Measurements from ENCODE around the gene SERPINB1. TPM values are rescaled to one million over a fixed set of nuclear protein-coding genes. Genes with fewer than 3 reads are reported as not detected.
"Not testable (repeated sequence)": the region's sequence is repeated elsewhere in the genome, so short reads cannot be mapped to it uniquely, and the experiment has no call there.

The SERPINB1 gene
- polyA plus RNA-seq, 3 donors = 17.6 to 25.5 (median 20.8) TPM

DNA sequence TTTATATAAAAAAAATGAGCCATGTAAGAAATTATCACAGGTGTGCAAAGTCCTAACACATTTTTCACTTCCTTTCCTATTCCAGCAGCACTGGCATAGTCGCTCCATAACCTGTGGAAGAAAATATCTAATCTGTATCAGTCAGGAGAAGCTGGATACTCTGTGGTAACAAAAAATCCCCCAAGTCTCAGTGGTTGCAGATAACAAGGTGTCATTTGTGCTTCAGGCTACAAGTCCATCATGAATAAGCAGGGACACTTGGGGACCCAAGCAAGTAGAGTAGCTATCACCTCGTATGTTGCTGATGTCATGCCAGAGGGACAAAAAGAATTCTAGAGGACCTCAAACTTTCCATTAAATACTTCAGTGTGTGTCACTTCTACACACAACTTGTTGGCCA is 30.3 kb upstream of the SERPINB1 start:
- DNase-seq (ENCODE audit: extremely low read depth in 1 of 11, low read depth in 9 of 11, low spot score in 4 of 11) = no peak

DNA sequence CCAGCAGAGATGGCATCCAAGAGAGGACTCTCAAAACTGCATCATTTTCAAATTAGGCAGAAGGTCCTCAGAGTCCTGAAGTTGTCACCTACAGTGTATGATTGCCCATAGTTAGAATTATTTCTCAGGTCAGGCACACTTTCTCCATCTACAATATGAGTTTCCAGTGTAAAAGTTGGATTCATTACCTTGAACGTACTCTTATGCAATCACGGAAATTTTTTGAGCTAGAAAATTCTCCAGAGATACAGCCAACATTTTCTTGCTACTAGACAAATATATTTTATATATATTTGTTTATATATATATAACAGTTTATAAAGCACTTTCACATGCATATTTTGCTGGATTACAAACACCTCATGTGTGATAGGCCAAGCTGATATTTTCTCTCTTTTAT is 29.4 kb upstream of the SERPINB1 start:
- DNase-seq (ENCODE audit: extremely low read depth in 1 of 11, low read depth in 9 of 11, low spot score in 4 of 11) = no peak

DNA sequence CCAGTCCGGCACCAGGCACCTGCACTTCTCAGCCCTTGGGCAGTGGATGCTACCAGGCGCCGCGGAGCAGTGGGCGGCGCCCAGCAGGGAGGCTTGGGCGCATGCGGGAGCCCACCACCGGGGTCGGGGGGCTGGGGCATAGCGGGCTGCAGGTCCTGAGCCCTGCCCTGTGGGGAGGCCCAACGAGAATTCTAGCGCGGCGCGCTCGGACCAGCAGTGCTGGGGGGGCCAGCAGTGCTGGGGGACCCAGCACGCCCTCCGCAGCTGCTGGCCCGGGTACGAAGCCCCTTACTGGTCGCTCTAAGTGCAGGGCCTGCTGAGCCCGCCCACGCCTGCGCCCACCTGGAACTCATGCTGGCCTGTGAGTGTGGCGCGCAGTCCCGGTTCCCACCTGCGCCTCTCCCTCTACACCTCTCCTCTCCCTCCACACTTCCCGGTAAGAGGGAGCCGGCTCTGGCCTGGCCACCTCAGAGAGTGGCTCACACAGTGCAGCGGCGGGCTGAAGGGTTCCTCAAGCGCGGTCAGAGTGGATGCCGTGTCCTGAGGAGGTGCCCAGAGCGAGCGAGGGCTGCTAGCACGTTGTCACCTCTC is 28.5 kb upstream of the SERPINB1 start:
- no peak for DNase-seq (ENCODE audit: extremely low read depth in 1 of 11, low read depth in 9 of 11, low spot score in 4 of 11)

DNA sequence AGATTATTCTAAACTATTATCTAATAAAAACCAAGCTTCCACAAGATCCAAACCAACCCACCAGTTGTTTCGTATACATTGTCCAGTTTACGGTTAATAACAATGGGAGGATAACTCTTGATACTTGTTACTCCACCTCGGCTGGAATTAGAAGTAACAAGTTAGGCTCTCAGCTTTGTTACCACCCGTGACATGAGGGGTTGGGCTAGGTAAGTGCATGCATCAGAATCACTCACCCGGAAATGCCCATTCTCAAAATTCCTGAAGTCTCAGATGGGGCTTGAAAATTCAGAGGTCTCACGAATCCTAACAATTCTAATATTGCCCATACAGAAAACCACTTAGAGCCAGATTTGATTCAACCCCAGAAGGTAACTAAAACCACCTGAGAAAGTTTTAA is 27.0 kb upstream of the SERPINB1 start:
- no peak for DNase-seq (ENCODE audit: extremely low read depth in 1 of 11, low read depth in 9 of 11, low spot score in 4 of 11)

DNA sequence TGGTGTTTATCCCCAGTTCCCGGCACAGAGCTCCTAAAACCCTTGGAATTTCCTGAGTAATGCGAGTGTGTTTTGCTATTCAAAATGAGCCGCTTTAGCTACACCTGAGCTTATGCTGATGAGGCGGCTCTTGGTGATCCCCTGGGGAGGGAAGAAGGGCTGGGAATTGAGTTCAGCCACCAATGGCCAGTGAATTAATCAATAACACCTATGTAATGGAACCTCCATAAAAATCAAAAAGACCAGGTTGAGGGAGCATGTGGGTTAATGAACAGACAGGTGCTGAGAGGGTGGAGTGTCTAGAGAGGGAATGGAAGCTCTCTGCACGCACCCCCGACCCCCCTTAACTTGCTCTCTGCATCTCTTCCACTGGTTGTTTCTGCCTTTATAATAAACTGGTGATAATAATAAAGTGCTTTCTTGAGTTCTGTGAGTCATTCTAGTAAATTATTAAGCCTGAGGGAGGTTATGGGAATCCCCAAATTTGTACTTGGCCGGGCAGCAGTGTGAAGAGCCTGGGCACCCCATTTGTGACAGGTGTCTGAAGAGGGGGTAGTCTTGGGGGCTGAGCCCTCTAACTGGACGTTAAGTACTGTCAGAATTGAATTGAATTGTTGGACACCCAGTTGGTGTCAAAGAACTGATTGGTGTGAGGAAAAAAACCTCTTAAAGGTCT is 24.6 kb upstream of the SERPINB1 start:
- DNase-seq (ENCODE audit: extremely low read depth in 1 of 11, low read depth in 9 of 11, low spot score in 4 of 11) = no peak

DNA sequence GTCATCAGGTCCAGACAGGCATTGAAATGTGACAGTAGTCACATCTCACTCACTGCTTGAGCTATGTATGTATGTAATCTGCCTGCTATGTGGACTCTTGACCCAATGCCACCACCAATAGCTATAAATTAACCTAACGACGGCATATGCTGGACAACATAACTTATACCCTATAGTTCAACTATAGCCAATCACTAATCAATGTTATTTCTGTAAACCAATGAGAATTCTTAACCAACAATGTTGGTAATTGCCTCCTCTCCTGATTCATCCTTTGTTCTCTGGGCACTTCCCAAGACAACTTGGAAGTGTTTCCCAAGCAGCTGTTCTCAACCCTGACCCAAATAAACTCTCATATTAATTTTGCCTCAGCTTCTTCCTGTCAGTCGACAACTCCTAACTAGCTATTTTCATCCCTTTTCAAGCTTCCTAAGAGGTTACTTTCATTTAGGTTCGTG is 24.1 kb upstream of the SERPINB1 start:
- no peak for DNase-seq (ENCODE audit: extremely low read depth in 1 of 11, low read depth in 9 of 11, low spot score in 4 of 11)

DNA sequence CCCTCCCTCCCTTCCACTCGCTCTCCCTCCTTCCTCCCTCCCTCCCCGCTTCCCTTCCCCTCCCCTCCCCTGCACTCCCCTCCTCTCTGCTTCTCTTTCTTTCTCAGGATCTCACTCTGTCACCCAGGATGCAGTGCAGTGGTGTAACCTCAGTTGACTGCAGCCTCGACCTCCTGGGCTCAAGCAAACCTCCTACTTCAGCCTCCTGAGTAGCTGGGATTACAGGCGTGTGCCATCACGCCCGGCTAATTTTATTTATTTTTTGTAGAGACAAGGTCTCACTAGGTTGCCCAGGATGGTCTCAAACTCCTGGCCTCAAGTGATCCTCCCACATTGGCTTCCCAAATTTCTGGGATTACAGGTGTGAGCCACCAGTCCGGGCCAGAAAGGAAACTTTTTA is 23.6 kb upstream of the SERPINB1 start:
- no peak for DNase-seq (ENCODE audit: extremely low read depth in 1 of 11, low read depth in 9 of 11, low spot score in 4 of 11)

DNA sequence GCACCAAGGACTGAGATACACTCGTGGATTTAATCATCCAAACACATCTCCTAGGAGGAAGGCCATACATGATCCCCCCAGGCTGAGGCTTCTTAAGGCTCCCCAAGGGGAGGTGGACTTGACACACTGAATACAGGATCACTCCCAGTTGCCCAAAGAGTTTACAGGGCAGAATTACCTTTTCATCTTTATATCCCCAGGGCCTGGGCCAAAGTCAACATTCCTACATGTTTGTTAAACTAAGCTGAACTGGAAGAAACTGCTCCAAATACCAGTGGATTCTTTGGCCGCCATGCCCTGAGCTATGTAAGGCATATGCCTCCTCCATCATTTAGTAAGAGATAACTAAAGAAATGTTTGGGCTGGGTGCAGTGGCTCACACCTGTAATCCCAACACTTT is 22.2 kb upstream of the SERPINB1 start:
- DNase-seq (ENCODE audit: extremely low read depth in 1 of 11, low read depth in 9 of 11, low spot score in 4 of 11) = no peak

DNA sequence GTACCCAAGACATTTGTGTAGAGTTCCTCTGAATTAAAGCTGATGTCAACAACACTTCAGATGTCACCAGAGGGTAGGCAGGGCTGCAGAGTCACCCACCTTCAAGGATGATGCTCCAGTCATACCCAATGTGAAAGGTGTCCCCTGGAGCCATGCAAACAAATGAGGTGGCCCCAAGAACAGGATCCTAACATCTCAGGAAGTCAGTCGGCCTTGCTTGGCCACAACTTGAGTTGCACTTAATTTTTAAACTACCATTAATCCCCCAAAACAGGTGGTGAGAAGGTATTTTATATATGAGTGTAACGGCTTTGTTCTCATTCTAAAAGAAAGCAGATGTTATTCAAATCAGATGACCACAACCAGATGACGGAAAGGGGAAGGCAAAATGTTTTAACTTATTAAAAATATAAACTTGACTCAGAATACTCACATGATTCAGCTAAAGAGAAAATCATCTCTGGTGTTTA is 21.1 kb upstream of the SERPINB1 start:
- DNase-seq (ENCODE audit: extremely low read depth in 1 of 11, low read depth in 9 of 11, low spot score in 4 of 11) = no peak

DNA sequence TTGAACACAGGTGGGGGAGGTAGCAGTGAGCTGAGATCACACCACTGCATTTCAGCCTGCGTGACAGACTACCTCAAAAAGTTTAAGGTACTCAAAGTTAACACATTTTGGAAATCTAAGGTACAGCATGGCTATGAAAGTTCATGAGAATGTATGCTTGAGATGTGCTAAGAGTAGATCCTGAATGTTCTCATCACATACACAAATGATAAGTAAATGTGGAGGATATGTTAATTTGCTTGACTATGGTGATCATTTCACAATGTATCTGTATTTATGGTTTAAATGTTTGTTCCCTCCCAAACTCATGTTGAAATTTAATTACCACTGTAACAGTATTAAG is 20.1 kb upstream of the SERPINB1 start:
- DNase-seq (ENCODE audit: extremely low read depth in 1 of 11, low read depth in 9 of 11, low spot score in 4 of 11) = no peak

DNA sequence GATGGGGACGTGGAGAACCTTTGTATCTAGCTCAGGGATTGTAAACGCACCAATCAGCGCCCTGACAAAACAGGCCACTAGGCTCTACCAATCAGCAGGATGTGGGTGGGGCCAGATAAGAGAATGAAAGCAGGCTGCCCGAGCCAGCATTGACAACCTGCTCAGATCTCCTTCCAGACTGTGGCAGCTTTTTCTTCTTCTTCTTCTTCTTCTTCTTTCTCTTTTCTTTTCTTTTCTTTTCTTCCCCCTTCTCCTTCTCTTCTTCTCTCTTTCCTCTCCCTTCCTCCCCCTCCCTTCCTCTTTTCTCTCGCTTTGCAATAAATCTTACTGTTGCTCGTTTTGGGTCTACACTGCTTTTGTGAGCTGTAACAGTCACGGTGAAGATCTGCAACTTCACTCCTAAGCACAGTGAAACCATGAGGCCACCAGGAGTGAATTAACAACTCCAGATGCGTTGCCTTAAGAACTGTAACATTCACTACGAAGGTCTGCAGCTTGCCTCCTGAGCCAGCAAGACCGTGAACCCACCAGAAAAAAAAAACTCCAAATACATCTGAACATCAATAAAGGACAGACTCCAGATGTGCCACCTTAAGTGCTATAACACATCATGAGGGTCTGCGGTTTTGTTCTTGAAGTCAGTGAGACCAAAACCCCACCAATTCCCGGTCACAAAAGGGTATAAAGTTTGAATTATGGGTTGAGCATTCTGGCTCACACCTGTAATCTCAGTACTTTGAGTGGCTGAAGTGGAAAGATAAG is 19.6 kb upstream of the SERPINB1 start:
- no peak for DNase-seq (ENCODE audit: extremely low read depth in 1 of 11, low read depth in 9 of 11, low spot score in 4 of 11)

DNA sequence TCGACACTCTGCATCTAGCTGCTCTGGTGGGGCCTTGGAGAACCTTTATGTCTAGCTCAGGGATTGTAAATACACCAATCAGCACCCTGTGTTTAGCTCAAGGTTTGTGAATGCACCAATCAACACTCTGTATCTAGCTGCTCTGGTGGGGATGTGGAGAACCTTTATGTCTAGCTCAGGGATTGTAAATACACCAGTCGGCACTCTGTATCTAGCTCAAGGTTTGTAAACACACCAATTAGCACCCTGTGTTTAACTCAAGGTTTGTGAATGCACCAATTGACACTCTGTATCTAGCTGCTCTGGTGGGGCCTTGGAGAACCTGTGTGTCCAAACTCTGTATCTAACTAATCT is 19.0 kb upstream of the SERPINB1 start:
- not testable (repeated sequence) for DNase-seq (ENCODE audit: extremely low read depth in 1 of 11, low read depth in 9 of 11, low spot score in 4 of 11)

DNA sequence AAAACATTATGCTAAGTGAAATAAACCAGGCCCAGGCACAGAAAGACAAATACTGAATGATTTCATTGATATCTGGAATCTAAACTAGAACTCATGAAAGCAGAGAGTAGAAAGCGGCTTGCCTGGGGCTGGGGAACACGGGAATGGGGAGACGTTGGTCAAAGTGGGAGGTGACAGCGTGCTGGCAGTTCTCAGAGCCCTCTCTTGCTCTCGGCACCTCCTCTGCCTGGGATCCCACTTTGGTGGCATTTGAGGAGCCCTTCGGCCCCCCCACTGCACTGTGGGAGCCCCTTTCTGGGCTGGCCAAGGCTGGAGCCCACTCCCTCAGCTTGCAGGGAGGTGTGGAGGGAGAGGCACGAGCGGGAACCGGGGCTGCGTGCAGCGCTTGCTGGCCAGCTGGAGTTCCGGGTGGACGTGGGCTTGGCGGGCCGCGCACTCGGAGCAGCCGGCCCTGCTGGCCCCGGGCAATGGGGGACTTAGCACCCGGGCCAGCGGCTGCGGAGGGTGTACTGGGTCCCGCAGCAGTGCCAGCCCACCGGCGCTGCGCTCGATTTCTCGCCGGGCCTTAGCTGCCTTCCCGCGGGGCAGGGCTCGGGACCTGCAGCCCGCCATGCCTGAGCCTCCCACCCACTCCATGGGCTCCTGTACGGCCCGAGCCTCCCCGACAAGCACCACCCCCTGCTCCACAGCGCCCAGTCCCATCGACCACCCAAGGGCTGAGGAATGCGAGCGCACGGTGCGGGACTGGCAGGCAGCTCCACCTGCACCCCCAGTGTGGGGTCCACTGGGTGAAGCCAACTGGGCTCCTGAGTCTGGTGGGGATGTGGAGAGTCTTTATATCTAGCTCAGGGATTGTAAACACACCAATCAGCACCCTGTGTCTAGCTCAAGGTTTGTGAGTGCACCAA is 18.4 kb upstream of the SERPINB1 start:
- DNase-seq (ENCODE audit: extremely low read depth in 1 of 11, low read depth in 9 of 11, low spot score in 4 of 11) = not testable (repeated sequence)

DNA sequence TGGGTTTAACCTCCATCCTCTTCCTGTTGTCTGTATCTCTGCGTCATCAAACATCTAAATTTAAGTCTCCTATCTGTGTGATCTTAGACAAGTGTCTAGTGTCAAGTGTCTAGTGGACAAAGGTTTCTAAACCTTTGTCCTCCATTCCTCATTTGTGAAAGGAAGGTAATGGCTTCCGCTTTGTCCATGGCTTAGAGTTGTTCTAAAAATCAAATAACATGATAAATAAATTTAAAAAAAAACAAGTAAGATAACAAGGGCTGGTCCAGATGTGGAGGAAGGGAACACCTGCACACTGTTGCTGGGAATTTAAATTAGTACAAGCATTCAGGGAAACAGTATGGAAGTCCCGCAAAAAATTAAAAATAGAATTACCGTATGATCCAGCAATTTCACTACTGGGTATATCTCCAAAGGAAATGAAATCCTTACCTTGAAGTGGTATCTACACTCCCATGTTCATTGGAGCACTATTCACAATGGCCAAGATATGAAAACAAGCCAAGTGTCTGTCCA is 17.6 kb upstream of the SERPINB1 start:
- DNase-seq (ENCODE audit: extremely low read depth in 1 of 11, low read depth in 9 of 11, low spot score in 4 of 11) = no peak

DNA sequence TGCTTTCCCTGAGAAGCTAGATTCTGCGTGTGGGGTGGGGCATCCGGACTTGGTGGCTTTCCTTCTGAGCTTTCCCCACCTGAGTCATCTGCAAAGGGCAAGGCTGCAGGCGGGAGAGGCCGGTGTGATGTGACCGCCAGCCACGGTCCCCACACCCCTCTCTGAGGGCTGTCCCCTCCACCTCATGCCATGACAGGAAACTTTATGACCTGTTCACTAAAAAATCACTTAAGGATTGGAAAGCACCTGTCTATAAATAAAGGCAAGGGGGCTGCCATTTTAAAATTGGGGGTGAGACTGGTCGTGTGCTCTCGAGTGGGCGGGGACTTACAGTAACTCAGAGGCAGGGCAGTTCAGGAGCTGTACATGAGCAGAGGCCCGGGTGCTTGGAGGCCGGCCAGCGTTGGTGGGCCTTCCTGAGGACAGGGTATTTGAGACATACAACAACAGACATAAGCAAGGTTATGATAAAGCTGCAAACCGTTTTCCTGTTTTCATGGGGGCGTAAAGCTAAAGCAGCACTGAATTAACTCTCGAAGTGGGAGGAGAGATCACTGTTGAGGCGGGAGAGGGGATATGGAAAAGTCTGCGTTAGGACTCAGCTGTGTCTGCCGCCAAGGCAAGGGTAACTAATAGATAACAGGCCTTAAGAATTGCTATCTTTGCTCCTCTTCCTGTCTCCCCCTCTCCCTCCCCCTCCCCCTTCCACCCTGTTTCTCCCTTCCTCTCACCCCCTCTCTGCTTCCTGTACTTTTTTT is 16.1 kb upstream of the SERPINB1 start:
- peak in 2 of 11 donors; percentile 45 to 55 for DNase-seq (ENCODE audit: extremely low read depth in 1 of 11, low read depth in 9 of 11, low spot score in 4 of 11)

DNA sequence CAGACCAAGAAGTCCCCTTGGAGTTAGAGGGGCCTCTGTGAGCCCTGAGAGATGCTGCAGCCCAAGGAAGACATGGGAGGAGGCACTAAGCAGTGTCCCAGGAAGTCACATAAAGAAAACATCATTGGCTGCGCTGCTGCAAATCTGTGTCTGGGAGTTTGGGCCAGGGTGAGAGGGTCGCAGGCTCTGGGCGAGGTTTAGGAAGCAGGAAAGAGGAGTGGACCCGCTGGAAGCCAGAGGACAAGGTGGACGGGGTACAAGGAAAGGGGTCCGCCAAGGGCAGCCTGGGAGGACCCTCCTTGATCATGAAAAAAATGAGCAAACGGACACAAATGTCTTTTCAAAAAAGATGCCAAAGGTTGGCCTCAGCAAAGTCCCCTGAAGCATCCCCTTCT is 15.5 kb upstream of the SERPINB1 start:
- no peak for DNase-seq (ENCODE audit: extremely low read depth in 1 of 11, low read depth in 9 of 11, low spot score in 4 of 11)

DNA sequence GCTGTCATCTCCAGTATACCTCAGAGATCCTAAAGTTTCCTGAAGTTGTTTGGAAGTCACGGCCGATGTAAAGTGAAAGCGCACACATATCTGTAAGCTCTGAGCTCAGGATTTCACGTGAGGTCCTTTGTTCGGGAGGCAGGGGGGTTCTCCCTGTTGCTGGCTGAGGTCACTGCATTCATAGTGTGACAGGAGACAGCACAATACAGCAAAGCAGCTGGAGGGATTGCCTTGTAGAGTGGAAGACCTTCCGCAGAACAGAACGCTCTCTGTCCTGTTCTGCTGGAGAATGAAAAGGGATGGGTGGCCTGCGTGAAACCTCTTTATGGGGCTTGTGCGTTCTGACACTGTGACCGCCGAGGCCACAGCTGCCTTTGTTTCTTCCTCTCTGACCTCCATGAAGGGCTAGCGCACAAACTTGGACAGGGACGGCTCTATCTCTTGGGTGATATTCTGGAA is 13.4 kb upstream of the SERPINB1 start:
- no peak for DNase-seq (ENCODE audit: extremely low read depth in 1 of 11, low read depth in 9 of 11, low spot score in 4 of 11)

DNA sequence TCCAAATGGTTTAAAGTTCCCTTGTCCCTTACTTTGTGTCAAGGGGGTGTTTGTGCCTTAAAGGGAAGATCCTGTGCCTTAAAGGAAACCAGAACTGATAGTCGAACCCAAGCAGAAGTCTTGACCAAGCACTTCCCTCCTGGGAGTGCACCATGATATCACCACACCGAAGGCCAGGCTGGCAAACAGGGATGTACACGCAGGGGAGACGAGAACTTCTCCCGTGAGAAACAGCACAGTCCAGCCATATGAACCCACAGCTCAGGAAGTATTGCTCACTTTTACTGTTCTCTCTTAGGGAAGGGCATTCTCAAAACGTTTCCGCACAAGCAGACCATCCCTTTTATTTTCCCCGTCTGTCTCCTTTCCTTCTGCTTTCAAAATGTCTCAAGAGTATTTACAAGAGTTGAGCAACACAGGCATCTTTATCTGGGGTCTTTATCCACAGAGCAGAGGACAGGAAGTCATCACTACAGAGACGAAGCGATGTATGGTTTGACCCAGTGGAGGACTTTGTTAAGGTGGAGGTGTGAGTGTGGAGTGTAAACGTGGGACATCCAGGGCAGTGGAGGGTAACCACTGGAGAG is 12.8 kb upstream of the SERPINB1 start:
- no peak for DNase-seq (ENCODE audit: extremely low read depth in 1 of 11, low read depth in 9 of 11, low spot score in 4 of 11)

All from renal cortex interstitium (tissue), 11 donors.